OCI-LY1 (cell line): ENCODE measurements around the gene CHAT.

Experiments used
- H2AFZ ChIP-seq: fragments of 200-600 bp; sonication (generic), shearing (Covaris generic); 2 replicates; pipeline ENCODE4 v1.6.0; 2014; ENCODE audit warnings: antibody characterized with exemption, mild to moderate bottlenecking, low read length
- H3F3A ChIP-seq: fragments of 200-600 bp; sonication (generic), shearing (Covaris generic); 2 replicates; pipeline ENCODE4 v1.6.0; 2014; ENCODE audit warnings: mild to moderate bottlenecking, antibody characterized with exemption, low read length, moderate library complexity; ENCODE audit not compliant: insufficient read depth
- H3K27ac ChIP-seq: fragments of 200-600 bp; sonication (generic); 2 replicates; pipeline ENCODE4 v1.5.1; 2014; ENCODE audit warnings: low read length, mixed run types, mild to moderate bottlenecking, low read depth; ENCODE audit not compliant: poor library complexity, severe bottlenecking
- H3K27me3 ChIP-seq: fragments of 200-600 bp; sonication (generic); 2 replicates; pipeline ENCODE4 v1.6.0; 2014; ENCODE audit warnings: antibody characterized with exemption, mild to moderate bottlenecking, low read length, moderate library complexity; ENCODE audit not compliant: insufficient read depth
- H3K36me3 ChIP-seq: fragments of 200-600 bp; sonication (generic); 2 replicates; pipeline ENCODE4 v1.6.1; 2014; ENCODE audit warnings: mild to moderate bottlenecking, antibody characterized with exemption, low read length, moderate library complexity, mixed read lengths; ENCODE audit not compliant: insufficient read depth
- H3K4me1 ChIP-seq: fragments of 200-600 bp; sonication (generic); 2 replicates; pipeline ENCODE4 v1.5.1; 2014; ENCODE audit warnings: mild to moderate bottlenecking, low read length, moderate library complexity; ENCODE audit not compliant: insufficient read depth, severe bottlenecking
- H3K4me2 ChIP-seq: fragments of 200-600 bp; sonication (generic), shearing (Covaris generic); 2 replicates; pipeline ENCODE4 v1.6.1; 2014; ENCODE audit warnings: low read length
- H3K4me3 ChIP-seq: fragments of 200-600 bp; sonication (generic); 2 replicates; pipeline ENCODE4 v1.5.1; 2014; ENCODE audit warnings: low read length, low read depth, mild to moderate bottlenecking, mixed read lengths; ENCODE audit not compliant: poor library complexity, severe bottlenecking
- H3K79me2 ChIP-seq: fragments of 200-600 bp; shearing (Covaris generic); 2 replicates; pipeline ENCODE4 v1.6.1; 2016; ENCODE audit warnings: mixed run types, low read length, mixed read lengths; ENCODE audit not compliant: insufficient read depth
- H3K9ac ChIP-seq: fragments of 200-600 bp; sonication (generic), shearing (Covaris generic); 2 replicates; pipeline ENCODE4 v1.6.1; 2014; ENCODE audit warnings: mild to moderate bottlenecking, low read length, mixed read lengths
- H3K9me2 ChIP-seq: fragments of 200-600 bp; sonication (generic), shearing (Covaris generic); 2 replicates; pipeline ENCODE4 v1.6.1; 2014; ENCODE audit warnings: low read depth, mild to moderate bottlenecking, low read length, mixed read lengths
- H3K9me3 ChIP-seq: fragments of 200-600 bp; shearing (Covaris generic); 2 replicates; pipeline ENCODE4 v1.6.1; 2014; ENCODE audit warnings: low read length, mixed read lengths
- H4K20me1 ChIP-seq: fragments of 200-600 bp; sonication (generic), shearing (Covaris generic); 2 replicates; pipeline ENCODE4 v1.6.0; 2016; ENCODE audit warnings: mild to moderate bottlenecking, low read length; ENCODE audit not compliant: insufficient read depth
- CTCF ChIP-seq: fragments of 200-600 bp; sonication (generic), shearing (Covaris generic); IDR thresholded peaks from 2 replicates; pipeline ENCODE4 v1.5.1; 2017; ENCODE audit warnings: mild to moderate bottlenecking, antibody characterized with exemption, low read length, moderate library complexity, mixed read lengths
- EZH2 ChIP-seq: fragments of 200-600 bp; sonication (generic), shearing (Covaris generic); IDR thresholded peaks from 2 replicates; pipeline ENCODE4 v1.8.0; 2017; ENCODE audit warnings: borderline replicate concordance, mixed run types, mild to moderate bottlenecking, antibody characterized with exemption, low read length, moderate library complexity, mixed read lengths

The CHAT gene

GRCh38 chr10:49612513-49613164 lies 1.2 kb upstream of the CHAT start:
- no peaks in the 10 kb centered on the region for H3K4me1 ChIP-seq
- no peaks in the 10 kb centered on the region for H3K36me3 ChIP-seq
- H3K4me2 ChIP-seq = no peak overlapping the region
- H3K9me2 ChIP-seq = no peaks in the 10 kb centered on the region
- no peak overlapping the region for H3K4me3 ChIP-seq
- H3F3A ChIP-seq = no peaks in the 10 kb centered on the region
- TF ChIP-seq CTCF (no peak), EZH2 (no peak)
- no peaks in the 10 kb centered on the region for H3K9me3 ChIP-seq
- no peak overlapping the region for H3K9ac ChIP-seq
- H2AFZ ChIP-seq = no peak overlapping the region
- H4K20me1 ChIP-seq = no peaks in the 10 kb centered on the region
- no peaks in the 10 kb centered on the region for H3K27me3 ChIP-seq
- H3K79me2 ChIP-seq = no peaks in the 10 kb centered on the region
- H3K27ac ChIP-seq = no peak overlapping the region

- TF ChIP-seq EZH2 (no peak), CTCF (no peak)
- H3K27me3 ChIP-seq = no peaks in the 10 kb centered on the region
- H3K9ac ChIP-seq = no peak overlapping the region
- no peaks in the 10 kb centered on the region for H4K20me1 ChIP-seq
- no peak overlapping the region for H3K4me3 ChIP-seq
- no peaks in the 10 kb centered on the region for H3K9me3 ChIP-seq
- H3K4me2 ChIP-seq = no peak overlapping the region
- no peaks in the 10 kb centered on the region for H3K9me2 ChIP-seq
- no peaks in the 10 kb centered on the region for H3K79me2 ChIP-seq
- H3K4me1 ChIP-seq = no peaks in the 10 kb centered on the region
- H3F3A ChIP-seq = no peaks in the 10 kb centered on the region
- H2AFZ ChIP-seq = no peak overlapping the region
- no peak overlapping the region for H3K27ac ChIP-seq
- H3K36me3 ChIP-seq = no peaks in the 10 kb centered on the region
Measured at GRCh38 chr10:49613165-49613881, 514 bp upstream of the CHAT start.

GRCh38 chr10:49614242-49615198 lies 683 bp downstream of the CHAT start:
- Histone ChIP-seq H3K79me2 (no peaks in the 10 kb centered on the region), H2AFZ (no peak overlapping the region), H3K9me2 (no peaks in the 10 kb centered on the region), H3K36me3 (no peaks in the 10 kb centered on the region), H4K20me1 (no peaks in the 10 kb centered on the region), H3K27me3 (no peaks in the 10 kb centered on the region), H3K27ac (no peak overlapping the region), H3K9me3 (no peaks in the 10 kb centered on the region), H3K4me1 (no peaks in the 10 kb centered on the region), H3F3A (no peaks in the 10 kb centered on the region), H3K4me3 (no peak overlapping the region), H3K9ac (no peak overlapping the region), H3K4me2 (no peak overlapping the region)
- TF ChIP-seq CTCF (no peak), EZH2 (no peak)
